ENCODE data around the gene STRA6.
"Not testable (repeated sequence)": the region's sequence is repeated elsewhere in the genome, so short reads cannot be mapped to it uniquely, and the experiment has no call there.

The STRA6 gene

GRCh38 chr15:74179983-74180880 lies 22.4 kb downstream of the STRA6 start:
- no peak for DNase-seq (ENCODE audit: low read depth)

DNA sequence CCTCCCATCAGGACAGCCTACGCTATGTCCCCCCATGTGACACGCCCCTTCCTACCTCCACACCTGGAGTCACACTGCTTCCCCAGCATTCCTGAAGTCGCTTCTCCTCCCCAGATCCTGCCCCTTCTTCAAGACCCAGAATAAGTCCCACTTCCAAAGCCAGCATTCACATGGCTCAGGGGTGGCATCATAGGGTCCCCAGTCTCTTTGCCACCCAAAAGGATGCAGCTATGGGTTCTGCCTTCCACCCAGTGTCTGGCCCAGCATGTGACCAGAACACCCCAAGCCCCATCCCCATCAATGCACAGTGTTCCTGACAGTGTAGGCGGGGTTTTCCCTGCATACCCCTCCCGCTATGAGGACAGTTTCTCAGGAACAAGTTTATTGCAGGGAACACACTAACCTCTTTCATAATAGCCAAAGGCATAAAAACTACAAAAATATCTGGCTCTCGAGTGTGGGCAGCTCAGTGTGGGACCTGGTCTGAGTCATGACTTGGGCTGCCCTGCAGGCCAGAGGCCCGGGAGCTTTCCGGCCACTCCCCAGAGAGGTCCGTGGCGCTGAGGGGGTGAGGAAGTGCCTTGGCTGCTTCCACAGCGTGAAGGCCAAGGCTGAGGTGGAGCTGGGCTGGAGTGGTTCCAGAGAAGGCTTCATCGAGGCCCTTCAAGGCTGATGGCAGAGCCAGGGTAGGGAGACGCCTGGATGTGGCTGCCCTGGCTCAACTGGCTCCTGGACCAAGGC lies 23.3 kb downstream of the STRA6 start:
- no peak for DNase-seq (ENCODE audit: low read depth)

GRCh38 chr15:74178326-74179100 lies 24.1 kb downstream of the STRA6 start:
- DNase-seq (ENCODE audit: low read depth): no peak

GRCh38 chr15:74176262-74177214 lies 26.0 kb downstream of the STRA6 start:
- no peak for DNase-seq (ENCODE audit: low read depth)

GRCh38 chr15:74175271-74176191 lies 27.1 kb downstream of the STRA6 start:
- no peak for DNase-seq (ENCODE audit: low read depth)

DNA sequence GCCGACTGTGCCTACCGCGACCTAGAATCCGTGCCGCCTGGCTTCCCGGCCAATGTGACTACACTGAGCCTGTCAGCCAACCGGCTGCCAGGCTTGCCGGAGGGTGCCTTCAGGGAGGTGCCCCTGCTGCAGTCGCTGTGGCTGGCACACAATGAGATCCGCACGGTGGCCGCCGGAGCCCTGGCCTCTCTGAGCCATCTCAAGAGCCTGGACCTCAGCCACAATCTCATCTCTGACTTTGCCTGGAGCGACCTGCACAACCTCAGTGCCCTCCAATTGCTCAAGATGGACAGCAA lies 27.7 kb downstream of the STRA6 start:
- DNase-seq (ENCODE audit: low read depth): no peak

GRCh38 chr15:74174219-74174957 lies 28.2 kb downstream of the STRA6 start:
- no peak for DNase-seq (ENCODE audit: low read depth)

GRCh38 chr15:74173380-74174218 lies 29.0 kb downstream of the STRA6 start, which contains the start of gene ISLR:
Gene ISLR, plus strand, starts transcription at chr15:74173710. Its CDS starts 1,149 bp downstream, at chr15:74174859.
- no peak for DNase-seq (ENCODE audit: low read depth)

- DNase-seq (ENCODE audit: low read depth): no peak
Observed at GRCh38 chr15:74172701-74173379, 29.7 kb downstream of the STRA6 start.

- no peak for DNase-seq (ENCODE audit: low read depth)
Observed at GRCh38 chr15:74171965-74172541, 30.5 kb downstream of the STRA6 start.

DNA sequence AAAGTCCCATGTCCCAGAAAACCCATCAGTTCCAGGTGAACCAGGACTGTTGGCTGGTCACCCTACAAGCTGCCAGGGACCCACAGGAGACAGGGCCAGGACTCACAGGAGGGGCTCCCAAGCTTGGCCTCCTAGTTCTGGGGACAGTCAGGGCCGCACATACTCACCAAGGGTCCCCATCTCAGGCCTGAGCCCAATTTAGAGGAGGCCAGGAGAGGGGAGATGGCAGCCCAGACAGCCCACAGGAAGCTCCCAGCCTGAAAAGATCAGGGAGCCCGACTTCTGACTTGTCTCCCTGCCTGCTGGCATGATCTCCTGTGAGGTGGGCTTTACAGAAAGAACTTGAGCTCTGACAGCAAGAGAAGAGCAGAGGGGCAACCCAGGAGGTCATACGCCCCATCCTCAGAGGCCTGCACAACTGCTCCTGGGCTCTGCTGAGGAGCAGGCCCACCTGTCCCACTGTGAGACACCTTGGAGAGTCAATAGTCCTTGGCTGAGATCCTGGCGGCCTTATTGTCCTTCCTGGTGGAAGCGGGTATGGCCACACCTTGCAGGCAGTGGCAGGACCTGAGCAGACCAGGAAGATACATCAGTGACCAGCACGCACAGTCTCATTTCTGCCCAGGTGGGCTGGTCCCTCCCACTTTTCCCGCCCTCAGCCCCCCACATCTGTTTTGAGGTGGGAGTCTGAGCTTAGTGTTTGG lies 31.6 kb downstream of the STRA6 start:
- no peak for DNase-seq (ENCODE audit: low read depth)

- DNase-seq (ENCODE audit: low read depth): no peak
Observed at GRCh38 chr15:74170071-74170844, 32.3 kb downstream of the STRA6 start.

DNA sequence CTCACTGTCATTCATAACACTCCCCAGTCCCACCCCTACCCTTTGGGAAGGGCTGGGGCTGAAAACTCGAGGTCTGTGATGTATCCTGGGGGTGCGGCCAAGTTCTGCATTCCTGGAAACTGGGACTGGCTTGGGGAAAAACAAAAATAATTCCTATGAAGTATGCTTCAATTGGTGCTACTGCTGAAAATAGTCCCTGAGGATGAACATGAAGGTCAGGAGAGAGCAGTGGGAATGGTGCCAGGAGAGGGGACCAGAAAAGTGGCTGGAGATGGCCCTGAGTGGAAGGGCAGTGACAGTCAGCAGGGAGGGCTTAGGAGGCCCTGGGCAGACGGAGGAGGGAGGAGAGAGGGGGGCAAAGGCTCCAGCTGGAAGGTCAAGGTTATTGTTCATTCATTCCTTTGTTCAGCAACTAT lies 33.9 kb downstream of the STRA6 start:
- DNase-seq (ENCODE audit: low read depth): no peak

- DNase-seq (ENCODE audit: low read depth): no peak
Observed at GRCh38 chr15:74167891-74168331, 34.7 kb downstream of the STRA6 start.

DNA sequence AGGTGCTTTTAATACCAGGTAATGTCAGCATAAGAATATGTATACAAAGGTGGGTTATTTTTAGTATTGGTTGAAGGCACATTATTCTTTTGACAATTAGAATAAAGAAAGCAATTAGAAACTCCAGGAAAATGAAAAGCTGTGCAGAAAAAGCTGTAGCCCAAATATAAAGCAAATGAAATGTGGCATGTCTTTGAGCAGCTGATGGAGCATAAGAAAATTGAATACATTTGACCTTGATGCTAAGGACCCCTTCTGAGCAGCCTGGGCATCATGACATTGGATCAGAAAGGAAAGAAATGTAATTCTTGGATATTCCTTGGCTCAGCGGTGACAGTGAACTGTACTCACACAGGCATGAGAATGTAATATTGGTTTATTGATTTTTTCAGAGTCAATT lies 37.1 kb downstream of the STRA6 start:
- no peak for DNase-seq (ENCODE audit: low read depth)

- not testable (repeated sequence) for DNase-seq (ENCODE audit: low read depth)
Observed at GRCh38 chr15:74162195-74162536, 40.4 kb downstream of the STRA6 start.
